ENCODE data around the gene PDP2. TPM values are rescaled to one million over a fixed set of nuclear protein-coding genes. Genes with fewer than 3 reads are reported as not detected.
A peak's percentile ranks its signal among the peaks of the same experiment; 100 is the strongest.

PDP2 gene
- total and polyA plus RNA-seq, 2 donors from 2014 or later = 5.1 to 9.2 TPM

DNA sequence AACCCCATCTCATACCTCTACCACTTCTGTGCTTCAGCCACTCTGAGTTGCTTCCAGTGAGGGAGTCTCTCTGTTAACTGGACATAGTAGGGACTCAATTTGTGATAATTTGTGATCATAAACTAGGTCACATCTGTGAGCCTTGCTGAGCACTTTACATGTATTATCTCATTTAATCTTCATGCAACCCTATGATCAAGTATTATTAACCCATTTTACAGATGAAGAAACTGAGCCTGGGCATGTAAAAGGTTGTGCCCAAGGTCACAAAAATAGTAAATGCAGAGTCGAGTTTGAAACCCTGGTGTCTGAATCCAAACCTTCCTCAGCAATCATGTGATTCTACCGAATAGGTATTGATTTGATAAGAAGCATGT lies 18.6 kb downstream of the PDP2 start:
- H3K36me3 ChIP-seq (ENCODE audit: control insufficient read depth in 2 of 3, insufficient read depth in 3 of 3, low read length in 3 of 3) = no peaks in the 10 kb centered on the region
- H3K9me3 ChIP-seq (ENCODE audit: control insufficient read depth in 2 of 3, insufficient read depth in 1 of 3, low read length in 3 of 3) = no peaks in the 10 kb centered on the region
- no peak overlapping the region for H3K4me3 ChIP-seq (ENCODE audit: low read length in 3 of 3)
- intact Hi-C loops (cut with DNase I) = no loop called here
- peak overlapping the region in 1 of 3 donors; percentile 78 for H3K9ac ChIP-seq (ENCODE audit: low read length in 3 of 3)
- TF ChIP-seq CTCF (IDR thresholded peaks at IDR 0.05; ENCODE audit: borderline replicate concordance, extremely low read depth, insufficient read depth) = no peak
- FAIRE-seq (no peak), DNase-seq (no peak)
- no peaks in the 10 kb centered on the region for H3K27me3 ChIP-seq (ENCODE audit: control insufficient read depth, insufficient read depth, low read length)
- H3K4me1 ChIP-seq (ENCODE audit: control insufficient read depth in 2 of 3, insufficient read depth in 2 of 3, low read depth in 1 of 3, low read length in 3 of 3) = peaks cover 0 to 38% (median 23%) of the 10 kb centered on the region in 3 donors
- H3K27ac ChIP-seq (ENCODE audit: low read depth in 2 of 2, low read length in 2 of 2) = peak overlapping the region; percentile 92 to 94

DNA sequence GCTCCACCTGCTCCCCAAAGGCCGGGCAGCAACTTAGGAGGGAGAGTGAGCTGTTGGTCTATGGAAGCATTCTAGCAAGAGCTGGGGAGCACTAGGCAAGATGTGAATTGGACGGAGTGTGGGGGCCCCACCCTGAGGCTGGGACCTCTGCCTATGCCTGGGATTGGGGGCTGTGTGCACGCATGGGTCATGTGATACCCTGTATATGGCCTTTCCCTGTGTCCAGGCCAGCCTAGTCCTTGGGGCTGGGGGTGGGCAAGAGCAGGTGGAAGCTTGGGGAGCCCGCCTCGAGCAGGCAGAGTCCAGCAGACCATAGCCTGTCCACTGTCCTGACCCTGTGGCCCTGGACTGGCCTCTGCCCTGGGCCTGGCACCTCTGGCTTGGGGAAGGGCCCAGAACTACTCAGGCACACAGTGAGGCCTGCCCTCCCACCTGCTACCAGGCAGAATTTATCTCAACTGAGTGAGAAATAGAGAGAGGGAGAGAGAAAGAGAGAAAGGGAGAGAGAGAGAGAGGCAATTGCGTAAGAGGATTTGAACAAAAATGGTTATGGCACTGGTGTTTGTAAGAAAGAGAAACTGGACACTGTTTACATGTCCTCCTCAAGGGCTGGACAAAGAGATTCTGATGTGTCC lies 19.1 kb downstream of the PDP2 start:
- H3K27me3 ChIP-seq (ENCODE audit: control insufficient read depth, insufficient read depth, low read length) = no peaks in the 10 kb centered on the region
- DNase-seq (peak in 1 of 5 donors; percentile 71), FAIRE-seq (no peak)
- no peaks in the 10 kb centered on the region for H3K9me3 ChIP-seq (ENCODE audit: control insufficient read depth in 2 of 3, insufficient read depth in 1 of 3, low read length in 3 of 3)
- H3K4me3 ChIP-seq (ENCODE audit: low read length in 3 of 3) = no peak overlapping the region
- intact Hi-C loops (cut with DNase I) = no loop called here
- no peak for TF ChIP-seq CTCF (IDR thresholded peaks at IDR 0.05; ENCODE audit: borderline replicate concordance, extremely low read depth, insufficient read depth)
- H3K4me1 ChIP-seq (ENCODE audit: control insufficient read depth in 2 of 3, insufficient read depth in 2 of 3, low read depth in 1 of 3, low read length in 3 of 3) = peaks cover 0 to 44% (median 23%) of the 10 kb centered on the region in 3 donors
- H3K36me3 ChIP-seq (ENCODE audit: control insufficient read depth in 2 of 3, insufficient read depth in 3 of 3, low read length in 3 of 3) = no peaks in the 10 kb centered on the region
- peak overlapping the region in 2 of 3 donors; percentile 27 to 78 for H3K9ac ChIP-seq (ENCODE audit: low read length in 3 of 3)
- H3K27ac ChIP-seq (ENCODE audit: low read depth in 2 of 2, low read length in 2 of 2) = peak overlapping the region; percentile 92 to 94

DNA sequence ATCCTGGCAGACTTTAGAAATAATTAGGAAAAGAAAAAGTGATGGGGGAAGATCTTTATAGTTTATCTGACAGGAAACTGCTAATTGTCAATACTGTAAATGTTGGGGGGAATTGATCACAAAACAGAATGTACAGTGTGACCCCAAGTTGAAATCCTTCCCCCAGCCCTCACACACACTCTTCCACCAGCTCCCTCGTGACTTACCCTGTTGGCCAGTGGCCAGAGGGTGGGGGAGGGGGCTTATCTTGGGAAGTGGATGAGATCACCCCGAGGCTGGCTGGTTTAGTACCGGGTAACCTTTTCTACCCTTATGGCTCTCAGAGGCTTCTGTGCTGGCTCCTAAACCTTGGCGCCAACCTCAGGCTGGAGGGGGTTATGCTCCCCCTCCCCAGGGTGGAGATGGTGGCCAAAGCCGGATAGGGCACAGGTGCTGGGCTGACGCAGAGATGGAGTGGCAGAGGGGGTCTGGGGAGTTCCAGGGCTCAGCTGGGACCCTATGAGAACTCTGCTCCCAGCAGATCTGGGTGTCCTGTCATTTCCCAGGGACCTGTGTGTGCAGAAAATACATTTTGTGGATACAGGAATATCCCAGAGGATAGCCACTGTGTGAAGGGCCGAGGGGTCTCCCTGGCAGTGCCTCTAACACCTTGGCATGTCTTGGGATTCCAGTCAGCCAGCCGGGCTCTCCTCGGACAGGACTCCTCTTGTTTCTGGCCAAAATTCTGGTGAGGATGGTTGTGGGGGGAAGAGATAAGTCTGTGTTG lies 19.8 kb downstream of the PDP2 start:
- FAIRE-seq = no peak
- H3K4me3 ChIP-seq (ENCODE audit: low read length in 3 of 3) = no peak overlapping the region
- DNase-seq = peak; percentile 85 to 95 (median 90)
- H3K4me1 ChIP-seq (ENCODE audit: control insufficient read depth in 2 of 3, insufficient read depth in 2 of 3, low read depth in 1 of 3, low read length in 3 of 3) = peaks cover 0 to 44% (median 23%) of the 10 kb centered on the region in 3 donors
- intact Hi-C loops (cut with DNase I) = no loop called here
- H3K27me3 ChIP-seq (ENCODE audit: control insufficient read depth, insufficient read depth, low read length) = no peaks in the 10 kb centered on the region
- H3K9me3 ChIP-seq (ENCODE audit: control insufficient read depth in 2 of 3, insufficient read depth in 1 of 3, low read length in 3 of 3) = no peaks in the 10 kb centered on the region
- H3K36me3 ChIP-seq (ENCODE audit: control insufficient read depth in 2 of 3, insufficient read depth in 3 of 3, low read length in 3 of 3) = no peaks in the 10 kb centered on the region
- peak overlapping the region; percentile 92 to 94 for H3K27ac ChIP-seq (ENCODE audit: low read depth in 2 of 2, low read length in 2 of 2)
- TF ChIP-seq CTCF (IDR thresholded peaks at IDR 0.05; ENCODE audit: borderline replicate concordance, extremely low read depth, insufficient read depth) = no peak
- peak overlapping the region in 2 of 3 donors; percentile 27 to 78 for H3K9ac ChIP-seq (ENCODE audit: low read length in 3 of 3)

Measured in kidney (tissue), 14 donors.